Sigmoid colon (tissue), 7 donors: ENCODE measurements around the gene TSPAN9. TPM values are rescaled to one million over a fixed set of nuclear protein-coding genes. Genes with fewer than 3 reads are reported as not detected.

Experiments
- DNase-seq: peaks from one replicate; pipeline ENCODE4 v3.0.0-alpha.2; 2019
- H3K27ac ChIP-seq, 4 donors: fragments of 200-600 bp; sonication (generic); one replicate each; pipeline ENCODE4 v1.5.1; 2016 to 2019; ENCODE audit warnings: mild to moderate bottlenecking in 1 of 4
- H3K27me3 ChIP-seq, 3 donors: fragments of 200-600 bp; sonication (generic); one replicate each; pipeline ENCODE4 v1.5.1; 2019; ENCODE audit warnings: mild to moderate bottlenecking in 1 of 3
- H3K36me3 ChIP-seq, 4 donors: fragments of 200-600 bp; sonication (generic); one replicate each; pipeline ENCODE4 v1.5.1; 2016 to 2019
- H3K4me1 ChIP-seq, 4 donors: fragments of 200-600 bp; sonication (generic); one replicate each; pipeline ENCODE4 v1.5.1; 2017 to 2019
- H3K4me3 ChIP-seq, 4 donors: fragments of 200-600 bp; sonication (generic); one replicate each; pipeline ENCODE4 v1.5.1; 2017 to 2019; ENCODE audit warnings: mild to moderate bottlenecking in 2 of 4, moderate library complexity in 1 of 4
- H3K9me3 ChIP-seq, 4 donors: fragments of 200-600 bp in 3 of 4; sonication (generic) in 3 of 4; one replicate each; pipeline versions ENCODE4 v1.5.1 to v1.6.1; 2013 to 2019
- EP300 ChIP-seq, 4 donors: sonication (generic); formaldehyde crosslinking; IDR thresholded peaks; one replicate each; pipeline ENCODE4 v1.6.1; 2017; ENCODE audit warnings: antibody characterized with exemption in 4 of 4
- POLR2A ChIP-seq, 2 donors: fragments of 450-650 bp; IDR thresholded peaks; one replicate each; pipeline ENCODE4 v1.6.1; 2016; ENCODE audit warnings: antibody characterized with exemption in 2 of 2, mild to moderate bottlenecking in 2 of 2, moderate library complexity in 2 of 2
- POLR2AphosphoS5 ChIP-seq, 4 donors: sonication (generic); formaldehyde crosslinking; IDR thresholded peaks; one replicate each; pipeline ENCODE4 v1.6.1; 2017; ENCODE audit warnings: antibody characterized with exemption in 4 of 4
- WGBS, 2 donors: extraction: QIAGEN DNeasy Blood & Tissue Kit; methylation state at CpG; one replicate each; pipeline ENCODE4 v1.1.7; 2013; 5-methylcytosine and 5-hydroxymethylcytosine counted together
- intact Hi-C: fragments of 100-400 bp; cut with DNase I; formaldehyde crosslinking; loops from one replicate; pipeline ENCODE4 v1.15.1; 2023
- polyA plus RNA-seq, 3 donors: library from polyadenylated mRNA; stranded (reverse); fragments of 200-250 nt; gene quantifications; one replicate each; pipeline ENCODE4 v1.2.3, GENCODE V29; 2013
- total RNA-seq, 4 donors: library from RNA; depleted of rRNA; stranded (reverse); fragments of >200 nt; gene quantifications; one replicate each; pipeline ENCODE4 v1.1.0, GENCODE V29; 2016
- TF ChIP-seq, protein P1 (sequence below), 4 experiments: fragments of 450-650 bp in 3 of 4; fragments of 200-600 bp in 1 of 4; IDR thresholded peaks; one replicate each; pipeline ENCODE4 v1.5.1; 2016 to 2019; ENCODE audit warnings: antibody characterized with exemption in 4 of 4, mild to moderate bottlenecking in 3 of 4, moderate library complexity in 2 of 4
- donor health status: healthy with polysubstance abuse.
- donor health status: Bipolar disorder and iron deficiency.
- donor health status: healthy.

TSPAN9 gene
- total and polyA plus RNA-seq, 7 donors = 0.92 to 28.0 (median 18.2) TPM

DNA sequence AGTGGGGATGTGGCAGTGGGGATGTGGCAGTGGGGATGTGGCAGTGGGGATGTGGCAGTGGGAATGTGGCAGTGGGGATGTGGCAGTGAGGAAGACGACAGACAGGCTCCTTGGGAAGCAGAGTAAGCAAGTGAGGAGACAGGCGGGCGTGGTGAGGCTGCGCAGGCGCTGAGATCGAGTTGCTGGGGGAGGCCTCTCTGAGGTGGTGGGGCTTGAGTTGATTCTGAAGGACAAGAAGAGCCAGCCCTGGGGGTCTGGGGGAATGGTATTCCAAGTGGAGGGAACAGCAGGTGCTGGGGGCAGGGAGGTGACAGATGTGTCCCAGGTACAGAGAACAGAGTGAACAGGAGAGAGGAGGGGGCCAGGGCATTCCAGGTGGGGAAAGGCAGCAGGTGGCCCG is 33.8 kb upstream of the TSPAN9 start:
- intact Hi-C loops = no loop called here

DNA sequence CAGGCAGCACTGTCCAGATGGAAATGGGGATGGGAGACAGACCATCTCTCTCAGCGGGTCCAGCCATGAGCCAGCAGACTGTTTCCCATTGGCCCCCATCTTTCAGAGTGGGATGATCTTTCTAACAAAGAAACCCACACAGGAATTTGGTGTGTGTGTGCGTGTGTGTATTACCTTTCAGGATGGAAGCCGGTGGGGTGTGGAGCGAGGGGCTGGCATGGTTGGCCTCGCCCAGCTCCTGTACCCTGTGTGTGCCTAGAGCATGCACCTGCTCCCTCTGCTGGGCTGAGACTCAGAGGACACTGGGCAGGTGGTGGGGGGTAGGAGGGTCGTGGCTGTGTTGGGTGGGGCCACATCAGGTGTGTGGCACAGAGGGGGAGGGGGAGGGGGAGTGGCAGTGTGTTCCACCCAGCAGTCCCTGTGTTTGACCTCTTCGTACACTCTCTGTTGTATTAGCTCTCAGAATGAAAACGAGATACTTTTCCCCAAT is 33.0 kb upstream of the TSPAN9 start:
- intact Hi-C loops = no loop called here
- no peaks in the 10 kb centered on the region for H3K27me3 ChIP-seq
- no peak overlapping the region for H3K4me3 ChIP-seq
- TF ChIP-seq, protein P1, sequence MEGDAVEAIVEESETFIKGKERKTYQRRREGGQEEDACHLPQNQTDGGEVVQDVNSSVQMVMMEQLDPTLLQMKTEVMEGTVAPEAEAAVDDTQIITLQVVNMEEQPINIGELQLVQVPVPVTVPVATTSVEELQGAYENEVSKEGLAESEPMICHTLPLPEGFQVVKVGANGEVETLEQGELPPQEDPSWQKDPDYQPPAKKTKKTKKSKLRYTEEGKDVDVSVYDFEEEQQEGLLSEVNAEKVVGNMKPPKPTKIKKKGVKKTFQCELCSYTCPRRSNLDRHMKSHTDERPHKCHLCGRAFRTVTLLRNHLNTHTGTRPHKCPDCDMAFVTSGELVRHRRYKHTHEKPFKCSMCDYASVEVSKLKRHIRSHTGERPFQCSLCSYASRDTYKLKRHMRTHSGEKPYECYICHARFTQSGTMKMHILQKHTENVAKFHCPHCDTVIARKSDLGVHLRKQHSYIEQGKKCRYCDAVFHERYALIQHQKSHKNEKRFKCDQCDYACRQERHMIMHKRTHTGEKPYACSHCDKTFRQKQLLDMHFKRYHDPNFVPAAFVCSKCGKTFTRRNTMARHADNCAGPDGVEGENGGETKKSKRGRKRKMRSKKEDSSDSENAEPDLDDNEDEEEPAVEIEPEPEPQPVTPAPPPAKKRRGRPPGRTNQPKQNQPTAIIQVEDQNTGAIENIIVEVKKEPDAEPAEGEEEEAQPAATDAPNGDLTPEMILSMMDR (IDR thresholded peaks at IDR 0.05) = no peak
- TF ChIP-seq POLR2A (IDR thresholded peaks at IDR 0.05) = no peak
- no peak for TF ChIP-seq EP300 (IDR thresholded peaks at IDR 0.05)
- no peak for TF ChIP-seq POLR2AphosphoS5 (IDR thresholded peaks at IDR 0.05)
- peaks cover 0 to 12% (median 0%) of the 10 kb centered on the region in 4 donors for H3K36me3 ChIP-seq
- no peaks in the 10 kb centered on the region for H3K9me3 ChIP-seq
- 73 to 80% methylated on average over 8 of the region's 8 CpGs for WGBS, 2 donors
- no peaks in the 10 kb centered on the region for H3K4me1 ChIP-seq
- peak; percentile 55 for DNase-seq
- H3K27ac ChIP-seq = no peak overlapping the region

More for the DNA sequence above, 33.8 kb upstream of the TSPAN9 start:
- no peak overlapping the region for H3K27ac ChIP-seq
- H3K36me3 ChIP-seq = peaks cover 0 to 16% (median 0%) of the 10 kb centered on the region in 4 donors
- DNase-seq = peak; percentile 28
- no peaks in the 10 kb centered on the region for H3K4me1 ChIP-seq
- no peak overlapping the region for H3K4me3 ChIP-seq
- whole genome bisulfite sequencing, 2 donors = 91 to 92% methylated on average over 7 of the region's 7 CpGs
- no peaks in the 10 kb centered on the region for H3K27me3 ChIP-seq
- H3K9me3 ChIP-seq = no peaks in the 10 kb centered on the region
- TF ChIP-seq EP300 (IDR thresholded peaks at IDR 0.05) (no peak), POLR2AphosphoS5 (IDR thresholded peaks at IDR 0.05) (no peak), POLR2A (IDR thresholded peaks at IDR 0.05) (no peak)
- TF ChIP-seq, protein P1 (IDR thresholded peaks at IDR 0.05) = no peak

DNA sequence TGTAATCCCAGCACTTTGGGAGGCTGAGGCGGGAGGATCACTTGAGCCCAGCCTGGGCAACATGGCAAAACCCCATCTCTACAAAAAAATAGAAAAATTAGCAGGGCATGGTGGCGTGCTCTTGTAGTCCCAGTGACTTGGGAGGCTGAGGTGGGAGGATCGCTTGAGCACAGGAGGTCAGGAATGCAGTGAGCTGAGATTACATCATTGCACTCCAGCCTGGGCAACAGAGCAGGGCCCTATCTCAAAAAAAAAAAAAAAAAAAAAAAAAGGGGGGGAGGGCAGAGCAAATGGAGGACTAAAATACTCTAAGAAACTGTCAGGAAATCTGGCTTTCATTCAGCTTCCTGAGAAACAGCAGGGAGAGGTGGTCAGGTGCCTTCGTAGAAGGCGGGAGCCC is 31.7 kb upstream of the TSPAN9 start:
- WGBS, 2 donors = 69 to 91% methylated on average over 5 of the region's 5 CpGs

GRCh38 chr12:3045989-3046388 is 31.2 kb upstream of the TSPAN9 start:
- intact Hi-C loops = no loop called here
- WGBS, 2 donors = 70 to 82% methylated on average over 7 of the region's 7 CpGs
- peak; percentile 12 for DNase-seq

More for the DNA sequence above, 31.7 kb upstream of the TSPAN9 start:
- TF ChIP-seq, protein P1 (IDR thresholded peaks at IDR 0.05) = no peak
- TF ChIP-seq EP300 (IDR thresholded peaks at IDR 0.05) (no peak), POLR2A (IDR thresholded peaks at IDR 0.05) (no peak), POLR2AphosphoS5 (IDR thresholded peaks at IDR 0.05) (no peak)
- peaks cover 0 to 5% (median 0%) of the 10 kb centered on the region in 4 donors for H3K36me3 ChIP-seq
- no peaks in the 10 kb centered on the region for H3K9me3 ChIP-seq
- no peaks in the 10 kb centered on the region for H3K27me3 ChIP-seq
- no peaks in the 10 kb centered on the region for H3K4me1 ChIP-seq
- intact Hi-C loops = no loop called here
- peak; percentile 21 for DNase-seq
- H3K4me3 ChIP-seq = no peak overlapping the region
- no peak overlapping the region for H3K27ac ChIP-seq

More at GRCh38 chr12:3045989-3046388, 31.2 kb upstream of the TSPAN9 start:
- H3K4me1 ChIP-seq = no peaks in the 10 kb centered on the region
- H3K27ac ChIP-seq = no peak overlapping the region
- no peaks in the 10 kb centered on the region for H3K27me3 ChIP-seq
- H3K36me3 ChIP-seq = peaks cover 0 to under 1% (median 0%) of the 10 kb centered on the region in 4 donors
- TF ChIP-seq POLR2AphosphoS5 (IDR thresholded peaks at IDR 0.05) = no peak
- TF ChIP-seq POLR2A (IDR thresholded peaks at IDR 0.05) = no peak
- no peak for TF ChIP-seq EP300 (IDR thresholded peaks at IDR 0.05)
- TF ChIP-seq, protein P1 (IDR thresholded peaks at IDR 0.05) = no peak
- H3K9me3 ChIP-seq = no peaks in the 10 kb centered on the region
- H3K4me3 ChIP-seq = no peak overlapping the region
